Endodermal cell (in vitro differentiated cells): Measurements from ENCODE around the gene ELOVL7. TPM values are rescaled to one million over a fixed set of nuclear protein-coding genes. Genes with fewer than 3 reads are reported as not detected.

ENCODE experiments used
- DNase-seq: peaks from one replicate; pipeline ENCODE4 v3.0.0-alpha.2; 2017
- H3K27ac ChIP-seq: 2 replicates; pipeline ENCODE4 v1.5.1; 2013; ENCODE audit warnings: mild to moderate bottlenecking, low read depth, low read length, moderate library complexity
- H3K27me3 ChIP-seq: 2 replicates; pipeline ENCODE4 v1.6.1; 2013; ENCODE audit warnings: mild to moderate bottlenecking, low read length, moderate library complexity; ENCODE audit not compliant: insufficient read depth, control insufficient read depth, poor library complexity, severe bottlenecking
- H3K36me3 ChIP-seq: 2 replicates; pipeline ENCODE4 v1.7.0; 2013; ENCODE audit warnings: mild to moderate bottlenecking, low read length, moderate library complexity; ENCODE audit not compliant: control insufficient read depth, insufficient read depth
- H3K4me1 ChIP-seq: one replicate; pipeline ENCODE4 v1.7.0; 2013; ENCODE audit warnings: low read length; ENCODE audit not compliant: control insufficient read depth, insufficient read depth
- H3K4me3 ChIP-seq: 2 replicates; pipeline ENCODE4 v1.5.1; 2013; ENCODE audit warnings: mild to moderate bottlenecking, low read length, moderate library complexity
- H3K9ac ChIP-seq: 2 replicates; pipeline ENCODE4 v1.6.1; 2013; ENCODE audit warnings: mild to moderate bottlenecking, low read length, moderate library complexity; ENCODE audit not compliant: poor library complexity, severe bottlenecking; ENCODE audit errors: extremely low read depth
- H3K9me3 ChIP-seq: 2 replicates; pipeline ENCODE4 v1.6.1; 2013; ENCODE audit warnings: mild to moderate bottlenecking, low read length, moderate library complexity; ENCODE audit not compliant: control insufficient read depth
- H3K27ac Mint-ChIP-seq: 2 replicates; pipeline ENCODE4 v1.8.0; 2020; ENCODE audit warnings: mixed read lengths
- H3K27me3 Mint-ChIP-seq: 2 replicates; pipeline ENCODE4 v1.8.0; 2021; ENCODE audit warnings: mild to moderate bottlenecking, mixed read lengths; ENCODE audit not compliant: insufficient read depth
- H3K36me3 Mint-ChIP-seq: 2 replicates; pipeline ENCODE4 v1.8.0; 2020; ENCODE audit warnings: low read depth, mixed read lengths
- H3K4me1 Mint-ChIP-seq: 2 replicates; pipeline ENCODE4 v1.8.0; 2020; ENCODE audit warnings: mixed read lengths
- H3K4me3 Mint-ChIP-seq: 2 replicates; pipeline ENCODE4 v1.8.0; 2020; ENCODE audit warnings: mild to moderate bottlenecking, moderate library complexity, mixed read lengths
- H3K9me3 Mint-ChIP-seq: 2 replicates; pipeline ENCODE4 v1.8.0; 2020; ENCODE audit warnings: mild to moderate bottlenecking, mixed read lengths
- WGBS, 2 experiments: methylation state at CpG; one replicate each; pipeline versions ENCODE4 v1.1.5 to v1.1.7; 2013; ENCODE audit warnings: missing lambda C conversion rate in 2 of 2, mixed read lengths in 1 of 2; ENCODE audit not compliant: insufficient coverage in 1 of 2, insufficient read length in 1 of 2; 5-methylcytosine and 5-hydroxymethylcytosine counted together
- total RNA-seq, 2 donors: library from RNA; stranded (reverse); fragmentation: NEBNext Ultra II Directional in 1 of 2; extraction: Animal tissue kit (Norgen Biotek cat#: 25700) in 1 of 2; gene quantifications; 2 replicates in 1 of 2; 3 replicates in 1 of 2; pipeline ENCODE4 v1.2.1, GENCODE V29; 2021
- TF ChIP-seq, protein P1 (sequence below): fragments of 200-600 bp; sonication (generic); conservative IDR thresholded peaks from 2 replicates; pipeline ENCODE4 v1.5.0; 2021; ENCODE audit warnings: antibody characterized with exemption, mild to moderate bottlenecking

Gene ELOVL7
- total RNA-seq, 2 donors from 2014 or later = 3.5 to 6.5 TPM

DNA sequence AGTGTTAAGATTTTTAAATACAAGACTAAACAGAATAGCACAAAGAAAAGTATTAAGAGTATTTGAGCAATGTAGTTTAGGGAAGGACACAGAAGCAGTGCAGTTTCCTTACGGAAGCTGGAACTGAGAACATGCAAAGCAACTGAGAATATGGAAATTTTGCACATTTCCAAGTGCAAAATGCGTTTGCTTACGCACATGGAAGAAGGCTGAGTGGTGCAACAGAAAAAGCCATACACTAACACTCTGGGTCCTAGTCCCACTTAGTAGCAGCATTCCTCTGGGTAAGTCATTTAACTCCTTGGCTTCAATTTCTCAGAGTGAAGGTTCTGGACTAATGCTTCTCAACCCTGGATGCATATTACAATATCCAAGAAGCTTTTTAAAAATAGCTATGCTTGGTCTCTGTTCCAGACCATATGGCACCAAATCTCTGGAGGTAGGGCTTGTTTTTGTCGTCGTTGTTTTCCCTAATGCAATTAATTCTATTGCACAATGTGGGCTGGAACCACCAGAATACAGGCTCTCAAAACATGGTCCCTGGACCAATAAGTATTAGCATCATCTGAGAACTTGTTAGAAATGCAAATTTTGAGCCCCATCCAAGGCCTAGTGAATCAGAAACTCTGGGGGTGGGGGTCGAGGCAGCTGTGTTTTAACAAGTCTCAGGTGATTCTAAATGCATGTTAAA is 78.9 kb downstream of the ELOVL7 start:
- Histone ChIP-seq H3K27ac (no peak overlapping the region), H3K4me3 (no peak overlapping the region), H3K27me3 (no peaks in the 10 kb centered on the region), H3K36me3 (no peaks in the 10 kb centered on the region), H3K9me3 (no peaks in the 10 kb centered on the region), H3K4me1 (no peaks in the 10 kb centered on the region), H3K9ac (no peak overlapping the region)
- no peak for DNase-seq
- H3K4me3 Mint-ChIP-seq = no peak overlapping the region
- TF ChIP-seq, protein P1, sequence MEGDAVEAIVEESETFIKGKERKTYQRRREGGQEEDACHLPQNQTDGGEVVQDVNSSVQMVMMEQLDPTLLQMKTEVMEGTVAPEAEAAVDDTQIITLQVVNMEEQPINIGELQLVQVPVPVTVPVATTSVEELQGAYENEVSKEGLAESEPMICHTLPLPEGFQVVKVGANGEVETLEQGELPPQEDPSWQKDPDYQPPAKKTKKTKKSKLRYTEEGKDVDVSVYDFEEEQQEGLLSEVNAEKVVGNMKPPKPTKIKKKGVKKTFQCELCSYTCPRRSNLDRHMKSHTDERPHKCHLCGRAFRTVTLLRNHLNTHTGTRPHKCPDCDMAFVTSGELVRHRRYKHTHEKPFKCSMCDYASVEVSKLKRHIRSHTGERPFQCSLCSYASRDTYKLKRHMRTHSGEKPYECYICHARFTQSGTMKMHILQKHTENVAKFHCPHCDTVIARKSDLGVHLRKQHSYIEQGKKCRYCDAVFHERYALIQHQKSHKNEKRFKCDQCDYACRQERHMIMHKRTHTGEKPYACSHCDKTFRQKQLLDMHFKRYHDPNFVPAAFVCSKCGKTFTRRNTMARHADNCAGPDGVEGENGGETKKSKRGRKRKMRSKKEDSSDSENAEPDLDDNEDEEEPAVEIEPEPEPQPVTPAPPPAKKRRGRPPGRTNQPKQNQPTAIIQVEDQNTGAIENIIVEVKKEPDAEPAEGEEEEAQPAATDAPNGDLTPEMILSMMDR = no peak
- H3K36me3 Mint-ChIP-seq = no peaks in the 10 kb centered on the region
- no peak overlapping the region for H3K27ac Mint-ChIP-seq
- no peaks in the 10 kb centered on the region for H3K27me3 Mint-ChIP-seq
- peaks cover under 1% of the 10 kb centered on the region for H3K9me3 Mint-ChIP-seq
- WGBS, 2 experiments = 86 to 100% methylated on average over 5 to 6 of the region's 6 CpGs
- H3K4me1 Mint-ChIP-seq = peaks cover 1% of the 10 kb centered on the region

DNA sequence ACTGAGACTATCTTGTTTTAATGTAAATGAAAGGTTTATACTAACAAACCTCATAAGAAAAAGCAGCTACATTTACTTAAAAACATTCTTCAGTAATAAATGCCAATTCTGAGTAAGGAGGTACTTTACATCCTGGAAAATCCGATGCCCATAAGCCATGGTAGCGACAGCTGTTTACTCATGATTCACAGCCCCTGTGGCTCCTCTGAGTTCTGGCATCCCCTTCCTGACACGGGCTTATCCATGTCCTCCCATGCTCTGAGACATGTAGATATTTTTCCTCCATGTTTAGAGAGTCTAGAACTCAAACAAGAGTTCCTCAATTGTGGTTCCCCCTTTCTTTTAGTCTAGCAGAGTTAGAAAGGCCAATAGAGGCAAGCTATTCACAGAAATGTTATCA is 81.0 kb downstream of the ELOVL7 start:
- Histone ChIP-seq H3K9me3 (no peaks in the 10 kb centered on the region), H3K4me1 (no peaks in the 10 kb centered on the region), H3K27ac (no peak overlapping the region), H3K9ac (no peak overlapping the region), H3K36me3 (no peaks in the 10 kb centered on the region), H3K27me3 (no peaks in the 10 kb centered on the region), H3K4me3 (no peak overlapping the region)
- WGBS, 2 experiments = 88 to 92% methylated on average over 2 to 3 of the region's 3 CpGs
- Mint-ChIP-seq H3K4me1 (peaks cover 1% of the 10 kb centered on the region), H3K4me3 (no peak overlapping the region), H3K27me3 (no peaks in the 10 kb centered on the region), H3K36me3 (no peaks in the 10 kb centered on the region), H3K27ac (no peak overlapping the region), H3K9me3 (peaks cover 1% of the 10 kb centered on the region)
- DNase-seq = no peak
- TF ChIP-seq, protein P1 = no peak

DNA sequence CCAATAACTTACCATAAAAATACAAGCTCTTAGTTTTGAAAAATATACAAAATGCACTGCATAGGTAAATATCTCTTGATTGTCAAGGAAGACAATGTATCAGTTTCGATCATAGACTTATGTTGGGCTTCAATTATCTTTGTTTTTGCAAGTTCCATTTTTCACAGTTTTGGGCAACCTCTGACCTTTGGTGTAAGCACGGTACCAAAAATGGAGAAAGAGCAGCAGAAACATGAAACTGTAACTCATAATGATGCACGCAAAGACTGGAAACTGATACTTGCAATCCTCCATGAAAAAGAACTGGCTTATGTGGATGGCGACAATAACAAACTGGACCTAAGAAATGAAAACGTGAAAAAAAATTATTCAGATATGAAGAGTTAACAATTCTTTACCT is 89.6 kb downstream of the ELOVL7 start:
- 89 to 92% methylated on average over 3 to 5 of the region's 5 CpGs for whole genome bisulfite sequencing, 2 experiments
- Histone ChIP-seq H3K27me3 (no peaks in the 10 kb centered on the region), H3K27ac (no peak overlapping the region), H3K9ac (no peak overlapping the region), H3K9me3 (no peaks in the 10 kb centered on the region), H3K36me3 (no peaks in the 10 kb centered on the region), H3K4me3 (no peak overlapping the region), H3K4me1 (no peaks in the 10 kb centered on the region)
- no peak overlapping the region for H3K27ac Mint-ChIP-seq
- DNase-seq = no peak
- H3K27me3 Mint-ChIP-seq = no peaks in the 10 kb centered on the region
- no peak overlapping the region for H3K4me3 Mint-ChIP-seq
- TF ChIP-seq, protein P1 = no peak
- no peaks in the 10 kb centered on the region for H3K9me3 Mint-ChIP-seq
- no peaks in the 10 kb centered on the region for H3K4me1 Mint-ChIP-seq
- H3K36me3 Mint-ChIP-seq = no peaks in the 10 kb centered on the region
